B cell (primary cell): ENCODE data around the gene RELB. TPM values are rescaled to one million over a fixed set of nuclear protein-coding genes. Genes with fewer than 3 reads are reported as not detected.
A peak's percentile ranks its signal among the peaks of the same experiment; 100 is the strongest.
"Not testable (repeated sequence)": the region's sequence is repeated elsewhere in the genome, so short reads cannot be mapped to it uniquely, and the experiment has no call there.

Experiments used
- ATAC-seq: fragments of 200-7000 bp; cut with Tn5 transposase; one replicate; pipeline ENCODE4 v1.10.0; 2021; ENCODE audit warnings: low read depth, mild to moderate bottlenecking, moderate number of reproducible peaks, moderate library complexity
- CTCF ChIA-PET: fragments of 350-600 bp; sonication (Branson Sonifier 250); formaldehyde crosslinking; loops from one replicate; lab custom pipeline; 2021; ENCODE audit warnings: antibody characterized with exemption, inconsistent platforms; lab: Charles Lee
- POLR2A ChIA-PET: fragments of 350-600 bp; sonication (Branson Sonifier 250); formaldehyde crosslinking; loops from one replicate; lab custom pipeline; 2021; ENCODE audit warnings: antibody characterized with exemption; lab: Charles Lee
- DNase-seq: peaks from one replicate; pipeline ENCODE4 v3.0.0; 2013
- H2AFZ ChIP-seq: 2 replicates; pipeline ENCODE4 v1.6.1; 2012; ENCODE audit warnings: mild to moderate bottlenecking, low read depth, low read length; ENCODE audit not compliant: insufficient read depth, poor library complexity, severe bottlenecking
- H3K27ac ChIP-seq, 2 donors: 1 replicate in 1 of 2; 2 replicates in 1 of 2; pipeline ENCODE4 v1.5.1; 2012 to 2013; ENCODE audit warnings: low read length in 2 of 2, mild to moderate bottlenecking in 2 of 2, moderate library complexity in 1 of 2
- H3K27me3 ChIP-seq, 4 experiments: fragments of 200-600 bp in 1 of 4; sonication (generic) in 1 of 4; replicated peaks in 1 of 4; 1 replicate in 2 of 4; 2 replicates in 2 of 4; pipeline versions ENCODE4 v1.6.1 to v1.7.0; 2013 to 2016; ENCODE audit warnings: low read length in 3 of 4, mild to moderate bottlenecking in 2 of 4, mixed read lengths in 1 of 4, moderate library complexity in 1 of 4; ENCODE audit not compliant: insufficient read depth in 4 of 4, control insufficient read depth in 3 of 4; ENCODE audit errors: control extremely low read depth in 1 of 4
- H3K36me3 ChIP-seq, 2 experiments: replicated peaks in 1 of 2; 1 replicate in 1 of 2; 2 replicates in 1 of 2; pipeline versions ENCODE4 v1.6.1 to v1.7.1; 2013; ENCODE audit warnings: low read length in 1 of 2; ENCODE audit not compliant: insufficient read depth in 2 of 2, control insufficient read depth in 1 of 2; ENCODE audit errors: control extremely low read depth in 1 of 2, extremely low read depth in 1 of 2
- H3K4me1 ChIP-seq, 2 donors: fragments of 200-600 bp in 1 of 2; sonication (generic) in 1 of 2; 1 replicate in 1 of 2; 2 replicates in 1 of 2; pipeline versions ENCODE4 v1.5.1 to v1.6.1; 2013 to 2017; ENCODE audit warnings: low read length in 2 of 2; ENCODE audit not compliant: control insufficient read depth in 2 of 2, insufficient read depth in 2 of 2
- H3K4me2 ChIP-seq: replicated peaks from 2 replicates; pipeline ENCODE3; 2012; ENCODE audit warnings: mild to moderate bottlenecking, low read depth, low read length; ENCODE audit not compliant: poor library complexity, severe bottlenecking
- H3K4me3 ChIP-seq, 5 experiments: fragments of 200-600 bp in 1 of 5; sonication (generic) in 1 of 5; 1 replicate in 3 of 5; 2 replicates in 2 of 5; pipeline versions ENCODE4 v1.5.1 to v1.7.0; 2011 to 2016; ENCODE audit warnings: low read length in 4 of 5, mild to moderate bottlenecking in 4 of 5, low read depth in 2 of 5, control low read depth in 1 of 5, moderate library complexity in 1 of 5; ENCODE audit not compliant: insufficient read depth in 1 of 5; ENCODE audit errors: control extremely low read depth in 1 of 5, extremely low read depth in 1 of 5
- H3K79me2 ChIP-seq: fragments of 200-600 bp; sonication (generic); one replicate; pipeline ENCODE4 v1.6.0; 2016; ENCODE audit warnings: low read length; ENCODE audit not compliant: control insufficient read depth, insufficient read depth
- H3K9ac ChIP-seq: fragments of 200-600 bp; sonication (generic); 2 replicates; pipeline ENCODE4 v1.6.1; 2017; ENCODE audit warnings: mild to moderate bottlenecking, low read length, moderate library complexity
- H3K9me3 ChIP-seq, 3 donors: one replicate each; pipeline versions ENCODE4 v1.6.1 to v1.7.1; 2013; ENCODE audit warnings: low read length in 2 of 3; ENCODE audit not compliant: control insufficient read depth in 2 of 3, insufficient read depth in 1 of 3; ENCODE audit errors: control extremely low read depth in 1 of 3
- H4K20me1 ChIP-seq: 2 replicates; pipeline ENCODE4 v1.6.0; 2012; ENCODE audit warnings: mild to moderate bottlenecking, low read length; ENCODE audit not compliant: insufficient read depth, control insufficient read depth, poor library complexity, severe bottlenecking
- H3K27ac Mint-ChIP-seq: one replicate; pipeline ENCODE4 v1.8.0; 2021; ENCODE audit warnings: mixed read lengths
- H3K27me3 Mint-ChIP-seq: one replicate; pipeline ENCODE4 v1.8.0; 2021; ENCODE audit warnings: mixed read lengths
- H3K4me1 Mint-ChIP-seq: one replicate; pipeline ENCODE4 v1.8.0; 2021; ENCODE audit warnings: mixed read lengths
- H3K4me3 Mint-ChIP-seq: one replicate; pipeline ENCODE4 v1.8.0; 2021; ENCODE audit warnings: mixed read lengths
- H3K9me3 Mint-ChIP-seq: one replicate; pipeline ENCODE4 v1.8.0; 2022; ENCODE audit warnings: mixed read lengths; ENCODE audit not compliant: insufficient read depth
- CTCF ChIP-seq: fragments of 200-600 bp; IDR thresholded peaks from one replicate; pipeline ENCODE4 v1.8.0; 2022; ENCODE audit warnings: antibody characterized with exemption, mild to moderate bottlenecking
- EZH2 ChIP-seq: IDR thresholded peaks from 2 replicates; pipeline ENCODE4 v1.6.1; 2012; ENCODE audit warnings: borderline replicate concordance, low read depth, mild to moderate bottlenecking, moderate library complexity, low read length; ENCODE audit not compliant: insufficient read depth, poor library complexity, severe bottlenecking
- WGBS: methylation state at CpG from one replicate; pipeline ENCODE4 v1.1.5; 2013; ENCODE audit warnings: missing lambda C conversion rate; ENCODE audit not compliant: insufficient coverage; 5-methylcytosine and 5-hydroxymethylcytosine counted together
- intact Hi-C: fragments of 100-400 bp; cut with micrococcal nuclease; formaldehyde crosslinking; loops from one replicate; pipeline ENCODE4 v1.10.0; 2022
- polyA plus RNA-seq: library from polyadenylated mRNA; depleted of rRNA; stranded (reverse); fragments of >200 nt; gene quantifications from 2 replicates; pipeline ENCODE4 v1.2.3, GENCODE V29; 2012
- total RNA-seq, 2 donors: library from RNA; stranded (reverse); fragments of 120-200 nt in 1 of 2; gene quantifications; 1 replicate in 1 of 2; 2 replicates in 1 of 2; pipeline versions ENCODE4 v1.2.3 to v1.2.4, GENCODE V29; 2013 to 2022

RELB gene
- total and polyA plus RNA-seq, 2 donors (not counting 1 experiment from before 2014, with no cell fraction given): 63.8 to 106 TPM

GRCh38 chr19:44993926-44994537, 7.2 kb upstream of the RELB start:
- H3K79me2 ChIP-seq: no peaks in the 10 kb centered on the region
- no peak overlapping the region for H2AFZ ChIP-seq
- H3K9ac ChIP-seq: no peak overlapping the region
- Mint-ChIP-seq H3K9me3 (no peaks in the 10 kb centered on the region), H3K4me1 (peaks cover 6% of the 10 kb centered on the region), H3K27ac (no peak overlapping the region), H3K27me3 (no peaks in the 10 kb centered on the region), H3K4me3 (no peak overlapping the region)
- DNase-seq (peak; percentile 14), ATAC-seq (no peak)
- CTCF ChIA-PET: interaction anchor here (1.0 kb wide), 1 partner anchor 65 kb away, joined by 3 read pairs; no protein-coding TSS in a partner anchor
- 97% methylated on average over 10 of the region's 12 CpGs for whole genome bisulfite sequencing
- POLR2A ChIA-PET: interaction anchor here (0.7 kb wide), 1 partner anchor 976 kb away, joined by 5 read pairs; no protein-coding TSS in a partner anchor
- no peak overlapping the region for H3K27ac ChIP-seq
- H3K4me2 ChIP-seq: no peak overlapping the region
- TF ChIP-seq EZH2: no peak
- H3K4me3 ChIP-seq: no peak overlapping the region
- H3K4me1 ChIP-seq: no peaks in the 10 kb centered on the region
- H3K27me3 ChIP-seq: no peaks in the 10 kb centered on the region
- peaks cover 0 to 27% of the 10 kb centered on the region in 2 experiments for H3K36me3 ChIP-seq
- no peaks in the 10 kb centered on the region for H4K20me1 ChIP-seq
- intact Hi-C loops: no loop called here
- H3K9me3 ChIP-seq: no peaks in the 10 kb centered on the region

GRCh38 chr19:44998025-44998424, 3.2 kb upstream of the RELB start:
- Histone ChIP-seq H3K4me3 (no peak overlapping the region), H3K27ac (no peak overlapping the region), H3K4me1 (peaks cover 13 to 15% of the 10 kb centered on the region in 2 donors), H3K4me2 (no peak overlapping the region), H3K9ac (no peak overlapping the region), H4K20me1 (peaks cover 9% of the 10 kb centered on the region), H3K36me3 (no peaks in the 10 kb centered on the region), H3K79me2 (peaks cover 13% of the 10 kb centered on the region), H3K9me3 (no peaks in the 10 kb centered on the region), H2AFZ (no peak overlapping the region), H3K27me3 (no peaks in the 10 kb centered on the region)
- DNase-seq: no peak
- intact Hi-C loops: no loop called here
- Mint-ChIP-seq H3K4me3 (no peak overlapping the region), H3K9me3 (no peaks in the 10 kb centered on the region), H3K4me1 (peaks cover 24% of the 10 kb centered on the region), H3K27ac (peak overlapping the region; percentile 3), H3K27me3 (no peaks in the 10 kb centered on the region)
- ATAC-seq: no peak
- ChIA-PET POLR2A (no interaction called here), CTCF (no interaction called here)
- no peak for TF ChIP-seq EZH2
- no peak for TF ChIP-seq CTCF
- 100% methylated on average over 4 of the region's 4 CpGs for WGBS

GRCh38 chr19:44999131-44999925, 1.9 kb upstream of the RELB start:
- H2AFZ ChIP-seq, H3K4me3 Mint-ChIP-seq, intact Hi-C loops, H3K9me3 Mint-ChIP-seq, H3K27me3 Mint-ChIP-seq, H3K4me2 ChIP-seq, H3K27me3 ChIP-seq, H3K27ac ChIP-seq, H3K9ac ChIP-seq, H3K9me3 ChIP-seq, H3K36me3 ChIP-seq, DNase-seq, H3K4me3 ChIP-seq, ATAC-seq: not testable (repeated sequence)
- H4K20me1 ChIP-seq: peaks cover 17% of the 10 kb centered on the region
- Mint-ChIP-seq H3K27ac (peak overlapping the region; percentile 10), H3K4me1 (peaks cover 27% of the 10 kb centered on the region)
- ChIA-PET POLR2A (interaction anchor here (0.6 to 1.5 kb wide), 6 partner anchors 10 to 482 kb away, joined by 3 to 8 read pairs (median 3); no protein-coding TSS in a partner anchor), CTCF (interaction anchor here (1.2 kb wide), 1 partner anchor 10 kb away, joined by 5 read pairs; no protein-coding TSS in a partner anchor)
- peaks cover 13 to 15% of the 10 kb centered on the region in 2 donors for H3K4me1 ChIP-seq
- no CpG with 5 or more reads among the region's 12 CpGs for WGBS
- H3K79me2 ChIP-seq: peaks cover 25% of the 10 kb centered on the region
